ENCODE results near the gene PTPN7. TPM values are rescaled to one million over a fixed set of nuclear protein-coding genes. Genes with fewer than 3 reads are reported as not detected.

The PTPN7 gene
- polyA plus RNA-seq, 4 donors: 1.9 to 8.9 (median 2.8) TPM

GRCh38 chr1:202159534-202160371, 649 bp downstream of the PTPN7 start:
- Histone ChIP-seq H3K27ac (ENCODE audit: low read depth in 1 of 3, low read length in 2 of 3) (peak overlapping the region in 2 of 3 donors; percentile 73 to 94), H3K9me3 (ENCODE audit: control insufficient read depth in 2 of 2, insufficient read depth in 1 of 2, low read depth in 1 of 2, low read length in 1 of 2) (no peaks in the 10 kb centered on the region), H3K4me3 (ENCODE audit: low read depth in 1 of 3, low read length in 3 of 3) (peak overlapping the region; percentile 5 to 51 (median 22)), H3K36me3 (ENCODE audit: control insufficient read depth in 3 of 3, insufficient read depth in 2 of 3, low read depth in 1 of 3, low read length in 3 of 3) (no peaks in the 10 kb centered on the region), H3K27me3 (ENCODE audit: control insufficient read depth in 3 of 3, insufficient read depth in 3 of 3, low read length in 3 of 3) (no peaks in the 10 kb centered on the region), H3K4me1 (ENCODE audit: control insufficient read depth in 3 of 3, insufficient read depth in 2 of 3, low read depth in 1 of 3, low read length in 2 of 3) (peaks cover 0 to 12% (median 3%) of the 10 kb centered on the region in 3 donors)
- WGBS, 3 donors: 61 to 80% (median 69%) methylated on average over 15 to 16 of the region's 16 CpGs
- no peak for FAIRE-seq
- no peak for DNase-seq

- peak overlapping the region in 1 of 3 donors; percentile 94 for H3K27ac ChIP-seq (ENCODE audit: low read depth in 1 of 3, low read length in 2 of 3)
These were observed 1.4 kb downstream of the PTPN7 start for GRCh38 chr1:202158810-202159533.

GRCh38 chr1:202157945-202158344, 2.5 kb downstream of the PTPN7 start:
- no peak overlapping the region for H3K27ac ChIP-seq (ENCODE audit: low read depth in 1 of 3, low read length in 2 of 3)
- 87 to 96% (median 90%) methylated on average over 10 of the region's 10 CpGs for WGBS, 3 donors
- H3K27me3 ChIP-seq (ENCODE audit: control insufficient read depth in 3 of 3, insufficient read depth in 3 of 3, low read length in 3 of 3): no peaks in the 10 kb centered on the region
- DNase-seq (no peak), FAIRE-seq (no peak)
- no peak overlapping the region for H3K4me3 ChIP-seq (ENCODE audit: low read depth in 1 of 3, low read length in 3 of 3)
- no peaks in the 10 kb centered on the region for H3K9me3 ChIP-seq (ENCODE audit: control insufficient read depth in 2 of 2, insufficient read depth in 1 of 2, low read depth in 1 of 2, low read length in 1 of 2)
- H3K36me3 ChIP-seq (ENCODE audit: control insufficient read depth in 3 of 3, insufficient read depth in 2 of 3, low read depth in 1 of 3, low read length in 3 of 3): no peaks in the 10 kb centered on the region
- H3K4me1 ChIP-seq (ENCODE audit: control insufficient read depth in 3 of 3, insufficient read depth in 2 of 3, low read depth in 1 of 3, low read length in 2 of 3): peaks cover 0 to 6% (median 3%) of the 10 kb centered on the region in 3 donors

More at GRCh38 chr1:202158810-202159533, 1.4 kb downstream of the PTPN7 start:
- Histone ChIP-seq H3K36me3 (ENCODE audit: control insufficient read depth in 3 of 3, insufficient read depth in 2 of 3, low read depth in 1 of 3, low read length in 3 of 3) (no peaks in the 10 kb centered on the region), H3K9me3 (ENCODE audit: control insufficient read depth in 2 of 2, insufficient read depth in 1 of 2, low read depth in 1 of 2, low read length in 1 of 2) (no peaks in the 10 kb centered on the region), H3K27me3 (ENCODE audit: control insufficient read depth in 3 of 3, insufficient read depth in 3 of 3, low read length in 3 of 3) (no peaks in the 10 kb centered on the region), H3K4me3 (ENCODE audit: low read depth in 1 of 3, low read length in 3 of 3) (peak overlapping the region in 2 of 3 donors; percentile 2 to 51), H3K4me1 (ENCODE audit: control insufficient read depth in 3 of 3, insufficient read depth in 2 of 3, low read depth in 1 of 3, low read length in 2 of 3) (peaks cover 0 to 12% (median 3%) of the 10 kb centered on the region in 3 donors)
- FAIRE-seq: no peak
- no peak for DNase-seq
- WGBS, 3 donors: 76 to 85% (median 81%) methylated on average over 10 of the region's 10 CpGs

GRCh38 chr1:202156590-202156989, 3.8 kb downstream of the PTPN7 start:
- no peak overlapping the region for H3K27ac ChIP-seq (ENCODE audit: low read depth in 1 of 3, low read length in 2 of 3)
- 77 to 90% (median 83%) methylated on average over 7 to 8 of the region's 8 CpGs for WGBS, 3 donors
- FAIRE-seq (no peak), DNase-seq (no peak)
- H3K4me1 ChIP-seq (ENCODE audit: control insufficient read depth in 3 of 3, insufficient read depth in 2 of 3, low read depth in 1 of 3, low read length in 2 of 3): peaks cover 0 to 3% (median 0%) of the 10 kb centered on the region in 3 donors
- H3K27me3 ChIP-seq (ENCODE audit: control insufficient read depth in 3 of 3, insufficient read depth in 3 of 3, low read length in 3 of 3): no peaks in the 10 kb centered on the region
- no peak overlapping the region for H3K4me3 ChIP-seq (ENCODE audit: low read depth in 1 of 3, low read length in 3 of 3)
- no peaks in the 10 kb centered on the region for H3K36me3 ChIP-seq (ENCODE audit: control insufficient read depth in 3 of 3, insufficient read depth in 2 of 3, low read depth in 1 of 3, low read length in 3 of 3)
- no peaks in the 10 kb centered on the region for H3K9me3 ChIP-seq (ENCODE audit: control insufficient read depth in 2 of 2, insufficient read depth in 1 of 2, low read depth in 1 of 2, low read length in 1 of 2)

GRCh38 chr1:202155478-202156021, 4.9 kb downstream of the PTPN7 start:
- Histone ChIP-seq H3K4me1 (ENCODE audit: control insufficient read depth in 3 of 3, insufficient read depth in 2 of 3, low read depth in 1 of 3, low read length in 2 of 3) (peaks cover 0 to 3% (median 0%) of the 10 kb centered on the region in 3 donors), H3K9me3 (ENCODE audit: control insufficient read depth in 2 of 2, insufficient read depth in 1 of 2, low read depth in 1 of 2, low read length in 1 of 2) (no peaks in the 10 kb centered on the region), H3K36me3 (ENCODE audit: control insufficient read depth in 3 of 3, insufficient read depth in 2 of 3, low read depth in 1 of 3, low read length in 3 of 3) (peaks cover 0 to 3% (median 0%) of the 10 kb centered on the region in 3 donors), H3K27ac (ENCODE audit: low read depth in 1 of 3, low read length in 2 of 3) (no peak overlapping the region), H3K4me3 (ENCODE audit: low read depth in 1 of 3, low read length in 3 of 3) (no peak overlapping the region), H3K27me3 (ENCODE audit: control insufficient read depth in 3 of 3, insufficient read depth in 3 of 3, low read length in 3 of 3) (no peaks in the 10 kb centered on the region)
- peak; percentile 19 to 57 for DNase-seq
- FAIRE-seq: no peak
- WGBS, 3 donors: 22 to 36% (median 32%) methylated on average over 8 of the region's 8 CpGs

- H3K27me3 ChIP-seq (ENCODE audit: control insufficient read depth in 3 of 3, insufficient read depth in 3 of 3, low read length in 3 of 3): no peaks in the 10 kb centered on the region
- peak; percentile 68 to 71 for DNase-seq
- WGBS, 3 donors: 16 to 38% (median 28%) methylated on average over 11 of the region's 11 CpGs
- H3K4me1 ChIP-seq (ENCODE audit: control insufficient read depth in 3 of 3, insufficient read depth in 2 of 3, low read depth in 1 of 3, low read length in 2 of 3): peaks cover 0 to 3% (median 0%) of the 10 kb centered on the region in 3 donors
- H3K9me3 ChIP-seq (ENCODE audit: control insufficient read depth in 2 of 2, insufficient read depth in 1 of 2, low read depth in 1 of 2, low read length in 1 of 2): no peaks in the 10 kb centered on the region
- no peak overlapping the region for H3K27ac ChIP-seq (ENCODE audit: low read depth in 1 of 3, low read length in 2 of 3)
- FAIRE-seq: no peak
- no peak overlapping the region for H3K4me3 ChIP-seq (ENCODE audit: low read depth in 1 of 3, low read length in 3 of 3)
- H3K36me3 ChIP-seq (ENCODE audit: control insufficient read depth in 3 of 3, insufficient read depth in 2 of 3, low read depth in 1 of 3, low read length in 3 of 3): peaks cover 0 to 4% (median 0%) of the 10 kb centered on the region in 3 donors
These were observed 5.5 kb downstream of the PTPN7 start for GRCh38 chr1:202154766-202155477.

- Histone ChIP-seq H3K27me3 (ENCODE audit: control insufficient read depth in 3 of 3, insufficient read depth in 3 of 3, low read length in 3 of 3) (no peaks in the 10 kb centered on the region), H3K36me3 (ENCODE audit: control insufficient read depth in 3 of 3, insufficient read depth in 2 of 3, low read depth in 1 of 3, low read length in 3 of 3) (peaks cover 0 to 4% (median 0%) of the 10 kb centered on the region in 3 donors), H3K27ac (ENCODE audit: low read depth in 1 of 3, low read length in 2 of 3) (no peak overlapping the region), H3K4me1 (ENCODE audit: control insufficient read depth in 3 of 3, insufficient read depth in 2 of 3, low read depth in 1 of 3, low read length in 2 of 3) (peaks cover 0 to 3% (median 0%) of the 10 kb centered on the region in 3 donors), H3K4me3 (ENCODE audit: low read depth in 1 of 3, low read length in 3 of 3) (no peak overlapping the region), H3K9me3 (ENCODE audit: control insufficient read depth in 2 of 2, insufficient read depth in 1 of 2, low read depth in 1 of 2, low read length in 1 of 2) (no peaks in the 10 kb centered on the region)
- 86 to 90% (median 88%) methylated on average over 10 of the region's 10 CpGs for WGBS, 3 donors
- FAIRE-seq (no peak), DNase-seq (no peak)
These were observed 6.1 kb downstream of the PTPN7 start for GRCh38 chr1:202154148-202154765.

Measured in small intestine (tissue), 7 donors.